Raji (cell line): ENCODE data around the gene CDK12.

Source experiments
- POLR2A ChIP-seq: IDR thresholded peaks from 2 replicates; pipeline ENCODE4 v1.6.1; 2011; ENCODE audit warnings: low read depth, low read length, control low read depth; ENCODE audit not compliant: insufficient read depth

Gene CDK12

DNA sequence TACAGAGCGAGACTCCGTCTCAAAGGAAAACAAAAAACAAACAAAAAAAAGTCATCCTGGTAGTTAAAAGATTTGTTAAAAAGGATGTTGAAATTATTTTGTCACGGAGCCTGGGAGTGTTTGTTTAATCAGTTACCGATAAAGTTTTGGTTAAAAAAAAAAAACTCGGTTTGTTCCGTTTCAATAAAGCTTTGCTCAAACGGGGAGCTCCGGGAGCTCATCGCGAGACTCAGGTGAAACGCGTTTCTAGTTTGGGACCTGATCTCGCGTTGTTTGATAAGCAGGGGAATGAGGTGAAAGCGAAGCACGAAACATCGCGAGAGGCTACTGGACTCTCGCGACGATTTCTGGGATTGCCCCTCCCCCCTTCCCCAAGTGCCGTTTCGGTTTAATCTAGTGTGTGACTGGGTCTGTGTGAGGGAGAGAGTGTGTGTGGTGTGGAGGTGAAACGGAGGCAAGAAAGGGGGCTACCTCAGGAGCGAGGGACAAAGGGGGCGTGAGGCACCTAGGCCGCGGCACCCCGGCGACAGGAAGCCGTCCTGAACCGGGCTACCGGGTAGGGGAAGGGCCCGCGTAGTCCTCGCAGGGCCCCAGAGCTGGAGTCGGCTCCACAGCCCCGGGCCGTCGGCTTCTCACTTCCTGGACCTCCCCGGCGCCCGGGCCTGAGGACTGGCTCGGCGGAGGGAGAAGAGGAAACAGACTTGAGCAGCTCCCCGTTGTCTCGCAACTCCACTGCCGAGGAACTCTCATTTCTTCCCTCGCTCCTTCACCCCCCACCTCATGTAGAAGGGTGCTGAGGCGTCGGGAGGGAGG lies at the start of gene CDK12:
CDK12 (plus strand) TSS at position 374 of the 813 bp plus-strand sequence. CDS start 586 bp downstream, outside the sequence.
- peak; percentile 99 for TF ChIP-seq POLR2A

GRCh38 chr17:39416141-39416540 lies 45.1 kb upstream of the CDK12 start:
- no peak for TF ChIP-seq POLR2A

GRCh38 chr17:39429600-39429999 lies 31.7 kb upstream of the CDK12 start:
- no peak for TF ChIP-seq POLR2A

DNA sequence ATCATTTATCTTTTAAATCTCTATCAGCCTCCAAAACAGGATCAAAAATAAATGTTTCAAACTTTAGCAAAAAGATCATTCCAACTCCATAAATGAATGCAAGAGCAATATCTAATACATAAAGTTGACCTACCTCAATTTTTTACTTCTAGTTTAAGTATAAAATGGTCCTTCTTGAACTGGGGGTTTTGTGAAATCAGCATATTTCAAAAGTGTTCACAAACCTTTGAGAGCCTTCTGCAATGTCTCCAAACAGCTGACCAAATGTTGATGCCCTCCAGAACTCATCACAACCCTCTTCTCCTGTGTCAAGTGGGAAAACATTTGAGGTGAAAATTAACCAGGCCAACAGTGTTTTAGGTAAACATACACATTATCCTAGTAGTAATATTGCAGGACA lies 18.0 kb upstream of the CDK12 start:
- TF ChIP-seq POLR2A: no peak

DNA sequence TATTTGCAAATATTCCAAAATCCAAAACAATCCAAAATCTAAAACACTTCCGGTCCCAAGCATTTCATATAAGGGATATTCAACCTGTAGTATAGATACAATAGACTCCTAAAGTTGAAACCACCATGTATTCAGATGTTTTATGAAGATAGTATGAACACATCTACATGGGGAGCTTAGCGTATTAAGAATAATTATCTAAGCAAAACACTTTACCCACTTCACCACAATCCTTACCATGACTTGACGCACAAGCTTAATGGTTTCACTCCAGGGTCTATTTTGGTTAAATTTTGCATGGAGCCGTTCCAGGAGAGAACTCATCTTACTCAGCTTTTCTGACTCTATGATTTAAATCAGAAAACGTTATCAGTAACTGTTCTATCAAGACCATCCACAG lies 13.7 kb upstream of the CDK12 start:
- no peak for TF ChIP-seq POLR2A

DNA sequence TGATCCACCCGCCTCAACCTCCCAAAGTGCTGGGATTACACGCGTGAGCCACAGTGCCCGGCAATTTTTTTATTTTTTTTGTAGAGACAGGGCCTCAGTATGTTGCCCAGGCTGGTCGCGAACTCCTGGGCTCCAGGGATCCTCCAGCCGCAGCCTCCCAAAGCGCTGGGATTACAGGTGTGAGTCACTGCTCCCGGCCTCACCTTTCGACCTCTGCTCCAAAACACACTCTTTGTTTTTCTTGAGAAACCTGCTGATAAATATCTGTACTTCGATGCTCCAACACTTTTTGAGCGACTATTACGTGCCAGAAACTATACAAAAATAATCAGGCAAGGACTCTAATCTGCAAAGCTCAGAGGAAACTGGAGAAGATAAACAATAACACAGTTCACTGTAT lies 11.2 kb upstream of the CDK12 start:
- no peak for TF ChIP-seq POLR2A

DNA sequence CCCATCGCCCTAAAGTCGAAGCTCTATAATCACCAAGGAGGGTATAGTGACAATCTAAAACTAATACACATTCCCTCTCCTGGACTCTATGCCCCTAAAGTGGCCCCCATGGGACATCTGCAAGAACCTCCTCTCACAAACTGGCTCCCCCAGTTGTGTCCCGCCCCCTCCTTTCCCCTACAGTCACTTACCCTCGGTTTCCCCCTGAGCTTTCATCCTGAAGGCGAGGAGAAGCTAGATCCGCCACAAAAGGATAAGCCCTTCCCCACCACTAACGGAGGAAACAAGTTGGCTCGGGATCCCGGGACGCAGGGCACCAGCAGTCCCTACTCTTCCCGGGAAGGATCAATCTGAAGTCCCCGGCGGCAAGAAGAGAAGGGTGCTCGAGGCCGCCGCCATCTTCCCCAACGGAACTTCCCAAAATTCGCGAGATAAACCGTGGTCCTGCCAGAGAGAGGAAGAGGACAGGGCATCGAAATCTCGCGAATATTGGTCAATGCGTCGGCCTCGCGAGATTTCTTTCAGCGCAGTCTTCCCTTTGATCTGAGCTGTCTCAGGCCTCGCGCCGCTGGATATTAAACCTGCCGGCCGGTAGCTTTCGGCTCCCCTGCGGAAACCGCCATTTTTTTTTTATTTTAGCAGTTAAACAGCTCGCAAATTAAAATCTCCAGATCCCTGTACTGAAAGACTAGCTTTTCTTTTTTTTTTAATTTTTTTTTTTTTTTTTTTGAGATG lies 10.3 kb upstream of the CDK12 start, which contains the start of gene MED1:
MED1 (minus strand) TSS at position 417 of the 735 bp plus-strand sequence; CDS start at position 216, 201 bp downstream.
- peak; percentile 90 for TF ChIP-seq POLR2A

DNA sequence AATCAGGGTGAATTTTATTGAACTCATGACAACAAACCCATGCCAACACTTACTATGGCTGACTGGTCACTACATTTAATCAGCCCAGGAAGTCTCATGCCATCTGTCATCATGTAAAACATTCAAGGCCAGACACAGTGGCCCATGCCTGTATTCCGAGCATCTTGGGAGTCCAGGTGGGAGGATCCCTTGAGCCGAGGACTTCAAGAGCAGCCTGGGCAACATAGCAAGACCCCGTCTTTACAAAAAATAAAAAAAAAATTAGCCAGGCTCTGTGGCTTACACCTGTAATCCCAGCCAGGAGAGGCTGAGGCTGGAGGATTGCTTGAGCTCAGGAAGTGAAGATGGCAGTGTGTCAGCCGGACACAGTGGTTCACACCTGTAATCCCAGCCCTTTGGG lies 5.4 kb upstream of the CDK12 start:
- no peak for TF ChIP-seq POLR2A

- no peak for TF ChIP-seq POLR2A
These were observed 762 bp downstream of the CDK12 start for GRCh38 chr17:39461926-39462569.

- no peak for TF ChIP-seq POLR2A
These were observed 1.5 kb downstream of the CDK12 start for GRCh38 chr17:39462631-39463375.

- no peak for TF ChIP-seq POLR2A
These were observed 12.0 kb downstream of the CDK12 start for GRCh38 chr17:39473310-39473709.

GRCh38 chr17:39483506-39483905 lies 22.2 kb downstream of the CDK12 start:
- no peak for TF ChIP-seq POLR2A

DNA sequence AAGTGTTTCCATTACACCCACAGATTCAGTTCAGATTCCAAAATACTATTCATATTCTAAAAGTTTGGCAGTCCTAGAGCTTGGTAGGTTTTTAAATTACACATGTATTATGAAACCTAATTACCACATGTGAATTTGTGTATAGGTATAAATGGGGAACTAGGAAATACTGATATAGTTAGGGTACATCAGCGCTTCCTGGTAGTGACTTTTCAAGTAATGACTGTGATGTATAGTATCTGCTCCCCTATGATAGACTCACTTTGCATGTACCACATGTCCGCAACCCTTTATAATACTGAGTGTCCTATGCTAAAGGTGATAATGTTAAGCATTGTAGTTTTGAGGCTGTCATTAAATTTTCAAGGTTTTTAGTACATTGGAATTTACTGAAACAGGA lies 22.9 kb downstream of the CDK12 start:
- no peak for TF ChIP-seq POLR2A

DNA sequence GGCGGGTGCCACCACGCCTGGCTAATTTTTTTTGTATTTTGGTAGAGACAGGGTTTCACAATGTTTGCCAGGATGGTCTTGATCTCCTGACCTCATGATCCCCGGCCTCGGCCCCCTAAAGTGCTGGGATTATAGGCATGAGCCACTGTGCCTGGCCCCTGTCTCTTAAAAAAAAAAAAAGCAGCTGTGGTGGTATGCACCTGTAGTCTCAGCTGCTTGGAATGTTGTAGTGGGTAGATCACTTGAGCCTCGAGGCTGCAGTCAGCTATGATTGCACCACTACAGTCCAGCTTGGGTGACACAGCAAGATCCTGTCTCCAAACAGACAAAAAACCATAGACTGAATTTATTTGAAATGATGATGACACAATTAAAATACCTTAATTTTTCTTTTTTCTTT lies 24.3 kb downstream of the CDK12 start:
- no peak for TF ChIP-seq POLR2A

GRCh38 chr17:39486242-39486641 lies 25.0 kb downstream of the CDK12 start:
- TF ChIP-seq POLR2A: no peak
